Upper lobe of right lung (tissue), 1 donor: ENCODE measurements around the gene STX18. TPM values are rescaled to one million over a fixed set of nuclear protein-coding genes. Genes with fewer than 3 reads are reported as not detected.
A peak's percentile ranks its signal among the peaks of the same experiment; 100 is the strongest.

Experiments used
- ATAC-seq: fragments of 200-7000 bp; cut with Tn5 transposase; one replicate; pipeline ENCODE4 v1.9.1; 2020; ENCODE audit warnings: mild to moderate bottlenecking, moderate library complexity
- DNase-seq: peaks from one replicate; pipeline ENCODE4 v3.0.0-alpha.2; 2020
- H3K27ac ChIP-seq: fragments of 200-600 bp; one replicate; pipeline ENCODE4 v1.8.0; 2022
- H3K27me3 ChIP-seq: fragments of 200-600 bp; one replicate; pipeline ENCODE4 v1.8.0; 2022; ENCODE audit warnings: mild to moderate bottlenecking
- H3K36me3 ChIP-seq: fragments of 200-600 bp; one replicate; pipeline ENCODE4 v1.8.0; 2022
- H3K4me1 ChIP-seq: fragments of 200-600 bp; one replicate; pipeline ENCODE4 v1.8.0; 2022
- H3K4me3 ChIP-seq: fragments of 200-600 bp; one replicate; pipeline ENCODE4 v1.8.0; 2022; ENCODE audit warnings: mild to moderate bottlenecking
- H3K9me3 ChIP-seq: fragments of 200-600 bp; one replicate; pipeline ENCODE4 v1.8.0; 2022
- intact Hi-C: fragments of 100-400 bp; cut with DNase I; formaldehyde crosslinking; loops from one replicate; pipeline ENCODE4 v1.11.0; 2022
- total RNA-seq: library from RNA; stranded (reverse); fragmentation: NEBNext Ultra II Directional; extraction: Animal tissue kit (Norgen Biotek cat#: 25700); gene quantifications from one replicate; pipeline ENCODE4 v1.2.1, GENCODE V29; 2021
- TF ChIP-seq, protein P1 (sequence below): fragments of 200-600 bp; IDR thresholded peaks from one replicate; pipeline ENCODE4 v1.8.0; 2022; ENCODE audit warnings: antibody characterized with exemption
- donor health status: DM: no; HTN: yes; CAD: no; lungs with severe emphysema.

STX18 gene
- total RNA-seq, 1 donor from 2014 or later, result 22.1 TPM

DNA sequence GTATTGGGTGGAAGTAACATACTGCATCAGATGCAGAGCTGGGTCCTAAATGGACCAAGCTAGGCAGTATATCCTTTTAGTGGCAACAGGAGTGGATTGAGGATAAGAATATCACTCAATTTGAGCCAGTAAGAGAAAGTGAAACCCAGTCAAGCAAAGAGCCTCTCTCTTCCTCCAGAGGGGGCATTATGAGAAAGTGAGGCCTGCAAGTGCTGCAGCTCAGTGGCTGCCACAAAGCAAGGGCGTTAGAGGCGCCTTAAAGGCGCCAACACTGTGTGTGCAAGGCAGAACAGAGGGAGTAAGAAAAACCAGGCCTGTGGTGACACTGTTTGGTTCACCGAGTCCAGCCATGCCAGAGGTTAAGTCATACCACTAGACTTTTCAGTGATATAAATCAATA, 17.5 kb downstream of the STX18 start:
- Histone ChIP-seq H3K27me3 (no peaks in the 10 kb centered on the region), H3K27ac (no peak overlapping the region), H3K36me3 (no peaks in the 10 kb centered on the region), H3K9me3 (no peaks in the 10 kb centered on the region), H3K4me1 (no peaks in the 10 kb centered on the region), H3K4me3 (no peak overlapping the region)
- ATAC-seq (peak; percentile 69), DNase-seq (no peak)
- TF ChIP-seq, protein P1, sequence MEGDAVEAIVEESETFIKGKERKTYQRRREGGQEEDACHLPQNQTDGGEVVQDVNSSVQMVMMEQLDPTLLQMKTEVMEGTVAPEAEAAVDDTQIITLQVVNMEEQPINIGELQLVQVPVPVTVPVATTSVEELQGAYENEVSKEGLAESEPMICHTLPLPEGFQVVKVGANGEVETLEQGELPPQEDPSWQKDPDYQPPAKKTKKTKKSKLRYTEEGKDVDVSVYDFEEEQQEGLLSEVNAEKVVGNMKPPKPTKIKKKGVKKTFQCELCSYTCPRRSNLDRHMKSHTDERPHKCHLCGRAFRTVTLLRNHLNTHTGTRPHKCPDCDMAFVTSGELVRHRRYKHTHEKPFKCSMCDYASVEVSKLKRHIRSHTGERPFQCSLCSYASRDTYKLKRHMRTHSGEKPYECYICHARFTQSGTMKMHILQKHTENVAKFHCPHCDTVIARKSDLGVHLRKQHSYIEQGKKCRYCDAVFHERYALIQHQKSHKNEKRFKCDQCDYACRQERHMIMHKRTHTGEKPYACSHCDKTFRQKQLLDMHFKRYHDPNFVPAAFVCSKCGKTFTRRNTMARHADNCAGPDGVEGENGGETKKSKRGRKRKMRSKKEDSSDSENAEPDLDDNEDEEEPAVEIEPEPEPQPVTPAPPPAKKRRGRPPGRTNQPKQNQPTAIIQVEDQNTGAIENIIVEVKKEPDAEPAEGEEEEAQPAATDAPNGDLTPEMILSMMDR, result peak; percentile 7
- intact Hi-C loops, result no loop called here

DNA sequence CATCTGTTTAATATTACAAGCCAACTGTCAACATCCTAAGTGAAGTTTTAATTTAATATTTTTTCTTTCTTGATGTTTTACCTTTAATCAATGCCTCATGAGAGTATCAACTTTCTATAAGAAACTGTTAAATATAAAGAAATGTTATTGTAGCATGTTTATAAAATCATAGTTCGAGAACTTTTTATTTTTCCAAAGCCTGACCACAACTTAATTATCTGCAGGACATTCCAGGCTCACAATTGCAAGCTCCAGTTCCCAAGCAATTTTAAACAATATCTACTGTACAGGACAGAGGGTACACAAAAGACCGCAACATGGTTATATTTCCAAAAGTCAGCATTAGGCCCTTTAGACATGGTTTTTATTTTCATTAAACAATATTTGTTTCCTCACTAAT, 20.1 kb downstream of the STX18 start:
- ATAC-seq, result no peak
- H3K4me1 ChIP-seq, result no peaks in the 10 kb centered on the region

DNA sequence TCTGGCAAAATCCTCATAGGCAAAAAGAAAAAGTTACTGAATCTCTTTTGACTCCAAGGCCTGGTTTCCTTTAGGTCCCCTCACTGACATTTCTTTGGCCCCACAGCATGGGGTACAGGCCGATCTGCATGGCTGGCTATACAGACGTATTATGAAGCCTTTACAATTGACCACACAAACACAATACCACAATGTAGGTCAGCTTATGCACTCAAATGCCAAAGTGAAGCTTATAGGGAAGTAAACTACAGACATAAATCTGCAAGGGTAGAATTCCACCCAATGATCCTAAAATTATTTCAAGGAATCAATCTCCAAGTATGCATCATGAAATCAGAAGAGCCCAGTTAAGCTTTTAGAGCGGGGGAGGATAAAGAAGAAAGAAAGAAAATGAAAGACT, 20.7 kb downstream of the STX18 start:
- Histone ChIP-seq H3K36me3 (no peaks in the 10 kb centered on the region), H3K27ac (no peak overlapping the region), H3K27me3 (no peaks in the 10 kb centered on the region), H3K4me1 (no peaks in the 10 kb centered on the region), H3K9me3 (no peaks in the 10 kb centered on the region), H3K4me3 (no peak overlapping the region)
- DNase-seq (no peak), ATAC-seq (no peak)
- intact Hi-C loops, result no loop called here
- TF ChIP-seq, protein P1, result no peak

More for the DNA sequence above, 20.1 kb downstream of the STX18 start:
- no peak overlapping the region for H3K27ac ChIP-seq
- DNase-seq, result no peak
- intact Hi-C loops, result no loop called here
- no peaks in the 10 kb centered on the region for H3K27me3 ChIP-seq
- TF ChIP-seq, protein P1, result no peak
- H3K36me3 ChIP-seq, result no peaks in the 10 kb centered on the region
- no peaks in the 10 kb centered on the region for H3K9me3 ChIP-seq
- no peak overlapping the region for H3K4me3 ChIP-seq

DNA sequence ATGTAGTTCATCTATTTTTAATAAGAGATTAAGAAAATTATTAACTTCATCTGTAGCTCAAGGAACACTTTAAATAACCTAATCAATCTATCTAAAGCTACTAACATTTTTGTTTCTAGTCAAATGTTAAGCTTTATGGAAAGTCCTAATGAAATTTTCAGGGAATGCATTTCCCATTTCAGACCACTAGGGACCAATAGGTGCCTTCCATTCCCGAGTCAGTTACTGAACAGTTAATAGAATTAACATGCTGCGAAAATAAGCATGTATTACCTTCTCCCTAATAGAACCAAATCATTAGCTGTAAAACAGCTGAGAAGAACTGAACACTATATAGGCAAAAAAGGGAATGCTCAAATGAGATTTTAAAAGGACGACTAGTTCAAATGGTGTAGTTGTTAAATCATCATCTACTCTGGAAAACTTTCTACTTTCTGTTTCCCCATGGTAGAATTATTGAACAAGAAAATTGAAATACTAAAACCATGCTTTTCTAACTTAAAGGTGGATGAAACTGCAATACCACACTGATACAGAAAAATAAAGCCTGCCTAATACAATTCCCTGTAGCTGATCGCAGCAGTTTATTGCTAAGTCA, 22.5 kb downstream of the STX18 start:
- no peaks in the 10 kb centered on the region for H3K9me3 ChIP-seq
- H3K36me3 ChIP-seq, result no peaks in the 10 kb centered on the region
- H3K27me3 ChIP-seq, result no peaks in the 10 kb centered on the region
- H3K27ac ChIP-seq, result no peak overlapping the region
- no peaks in the 10 kb centered on the region for H3K4me1 ChIP-seq
- DNase-seq, result no peak
- no peak for ATAC-seq
- TF ChIP-seq, protein P1, result peak; percentile 56
- H3K4me3 ChIP-seq, result no peak overlapping the region
- intact Hi-C loops, result no loop called here

DNA sequence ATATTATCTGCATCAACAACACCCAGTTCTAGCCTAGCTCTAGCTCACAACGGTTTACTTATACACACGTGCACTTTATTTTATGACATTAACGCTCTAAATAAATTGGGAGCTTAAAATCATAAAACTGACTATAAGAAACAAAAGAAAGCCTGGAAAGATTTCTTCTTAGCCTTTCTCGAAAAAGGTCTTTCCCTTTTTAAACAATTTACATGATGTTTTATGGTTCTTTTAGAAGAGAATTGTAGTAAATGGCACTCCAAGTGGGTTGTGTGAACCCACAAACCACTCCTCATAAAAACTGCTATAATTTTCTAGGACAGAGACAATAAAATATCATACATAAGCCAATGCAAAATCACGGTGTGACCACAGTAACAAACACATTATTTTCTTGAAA, 23.1 kb downstream of the STX18 start:
- Histone ChIP-seq H3K4me3 (no peak overlapping the region), H3K4me1 (no peaks in the 10 kb centered on the region), H3K27me3 (no peaks in the 10 kb centered on the region), H3K9me3 (no peaks in the 10 kb centered on the region), H3K36me3 (no peaks in the 10 kb centered on the region), H3K27ac (no peak overlapping the region)
- TF ChIP-seq, protein P1, result no peak
- ATAC-seq, result no peak
- intact Hi-C loops, result no loop called here
- DNase-seq, result no peak

DNA sequence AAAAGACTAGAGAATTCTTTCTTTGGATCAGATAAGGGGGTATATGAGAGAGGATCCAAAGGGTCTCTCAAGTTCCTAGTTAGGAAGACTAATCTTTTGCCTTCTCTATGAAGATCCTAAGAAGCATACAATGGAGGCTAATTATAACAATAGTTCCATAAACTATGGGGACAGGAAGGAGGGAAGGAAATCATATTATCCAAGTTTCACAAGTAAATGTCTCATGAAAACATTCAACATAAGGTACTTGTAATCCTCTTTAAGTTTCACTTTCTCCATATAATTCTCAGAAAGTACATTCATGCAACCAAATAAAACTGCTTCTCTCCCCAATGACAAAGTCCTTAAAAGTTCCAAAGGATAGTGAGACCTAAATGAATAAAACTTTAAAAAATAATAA, 27.1 kb downstream of the STX18 start:
- Histone ChIP-seq H3K4me1 (no peaks in the 10 kb centered on the region), H3K27me3 (no peaks in the 10 kb centered on the region), H3K4me3 (no peak overlapping the region), H3K27ac (no peak overlapping the region), H3K9me3 (no peaks in the 10 kb centered on the region), H3K36me3 (peaks cover 5% of the 10 kb centered on the region)
- no peak for ATAC-seq
- TF ChIP-seq, protein P1, result no peak
- DNase-seq, result no peak
- intact Hi-C loops, result no loop called here
